Embryonic facial prominence (tissue), 1 donor: Measurements from ENCODE around the gene GPC3.
"Not testable (repeated sequence)": the region's sequence is repeated elsewhere in the genome, so short reads cannot be mapped to it uniquely, and the experiment has no call there.

Experiments used
- DNase-seq: peaks from one replicate; pipeline ENCODE4 v3.0.0-alpha.2; 2016; ENCODE audit errors: extremely low spot score

The GPC3 gene

DNA sequence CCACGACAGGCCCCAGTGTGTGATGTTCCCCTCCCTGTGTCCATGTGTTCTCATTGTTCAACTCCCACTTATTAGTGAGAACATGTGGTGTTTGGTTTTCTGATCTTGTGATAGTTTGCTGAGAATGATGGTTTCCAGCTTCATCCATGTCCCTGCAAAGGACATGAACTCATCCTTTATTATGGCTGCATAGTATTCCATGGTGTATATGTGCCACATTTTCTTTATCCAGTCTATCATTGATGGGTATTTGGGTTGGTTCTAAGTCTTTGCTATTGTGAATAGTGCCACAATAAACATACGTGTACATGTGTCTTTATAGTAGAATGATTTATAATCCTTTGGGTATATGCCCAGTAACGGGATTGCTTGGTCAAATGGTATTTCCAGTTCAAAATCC is 97.3 kb downstream of the GPC3 start:
- not testable (repeated sequence) for DNase-seq

DNA sequence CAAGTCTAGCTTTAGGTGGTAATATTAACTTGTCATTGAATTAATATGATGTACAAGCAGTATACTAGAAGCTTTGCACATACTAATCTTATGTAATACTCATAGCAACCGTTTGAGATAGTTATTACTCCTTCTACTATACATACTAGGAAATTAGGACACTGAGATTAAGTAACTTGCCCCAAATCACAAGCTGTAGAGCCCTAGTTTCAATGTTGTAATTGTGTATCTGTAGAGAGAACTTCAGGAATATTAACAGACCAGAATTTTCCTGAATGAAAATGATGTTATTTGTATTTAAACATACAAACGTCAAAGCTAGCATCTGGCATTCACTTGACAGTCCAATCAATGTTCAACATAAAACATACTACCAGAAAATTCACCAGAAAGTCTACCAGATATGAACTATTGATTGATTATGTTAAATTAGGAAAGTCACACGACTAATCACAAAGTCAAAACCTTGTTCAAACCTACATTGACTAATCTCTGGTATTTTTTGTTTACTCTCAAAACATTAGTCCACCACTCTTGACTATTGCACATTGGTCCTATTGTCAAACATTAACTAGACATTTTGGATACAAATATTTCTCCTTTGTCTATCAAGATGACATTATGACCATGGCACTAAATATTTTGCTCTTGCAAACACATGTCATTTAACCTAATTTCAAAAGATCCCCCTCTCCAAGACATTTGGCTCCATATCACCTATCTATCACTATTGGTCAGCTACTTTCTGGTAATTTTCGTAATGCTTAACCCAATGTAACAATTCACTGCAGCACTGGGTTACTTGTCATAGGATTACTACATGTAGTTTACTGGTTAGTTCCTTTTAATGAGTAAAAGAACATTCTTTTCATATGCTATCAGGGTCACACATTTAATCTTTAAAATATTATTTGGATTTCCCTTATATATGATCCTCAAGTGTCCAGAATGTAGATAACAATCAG is 100.7 kb downstream of the GPC3 start:
- DNase-seq = no peak

DNA sequence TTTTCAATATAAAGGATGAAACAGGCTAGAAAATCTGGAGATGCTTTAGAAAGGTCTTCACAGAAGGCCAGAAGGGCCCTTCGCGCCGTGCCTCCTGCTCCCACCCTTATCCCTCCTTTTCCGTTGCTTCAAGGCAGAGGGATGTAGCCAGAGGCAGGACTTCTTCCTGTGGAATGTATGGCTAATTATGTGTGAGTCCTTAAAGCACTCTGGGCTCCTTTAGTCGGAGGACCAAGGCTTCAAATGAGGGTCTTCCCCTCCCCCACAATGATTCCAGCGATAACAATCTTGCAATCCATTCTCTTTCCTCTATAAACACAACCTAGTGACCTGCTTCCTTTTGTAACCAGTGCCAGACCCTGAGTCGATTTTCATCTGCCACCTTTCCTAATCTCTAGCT is 103.5 kb downstream of the GPC3 start:
- no peak for DNase-seq

DNA sequence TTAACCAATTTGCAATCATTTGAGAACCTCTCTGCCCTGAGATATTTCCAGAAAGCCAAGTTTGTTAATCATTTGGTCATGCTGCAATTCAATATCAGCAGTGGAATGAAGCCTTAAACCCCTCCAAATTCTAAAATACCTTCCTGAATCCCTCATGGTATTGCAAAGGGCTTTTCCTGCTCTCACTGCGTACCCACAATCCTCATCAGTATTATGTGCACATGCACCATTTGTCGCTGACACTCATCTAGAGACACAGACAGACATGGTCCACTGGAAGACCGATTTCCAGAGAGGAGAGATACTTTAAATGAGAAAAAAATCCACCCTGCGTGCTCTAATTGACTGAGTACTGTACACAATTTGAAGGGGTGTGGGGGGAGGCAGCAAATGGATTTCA is 104.4 kb downstream of the GPC3 start:
- no peak for DNase-seq

DNA sequence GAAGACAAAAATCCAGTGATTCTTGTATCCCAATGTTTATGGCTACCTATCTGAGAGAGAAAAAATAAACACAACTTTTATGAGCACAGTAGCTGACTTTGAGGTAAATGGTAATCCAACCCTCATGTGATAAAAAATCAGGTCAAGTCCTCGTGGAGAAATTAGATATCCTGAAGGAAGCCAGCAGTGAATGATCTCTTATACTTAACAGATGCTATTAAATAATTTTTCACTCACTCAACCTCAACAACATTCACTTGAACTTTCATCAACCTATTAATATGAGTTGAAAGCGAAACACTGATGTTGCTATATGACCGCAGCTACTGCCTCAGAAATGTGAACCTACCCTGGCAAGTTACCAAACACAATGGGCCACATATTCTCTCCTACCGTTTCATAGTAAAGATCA is 105.4 kb downstream of the GPC3 start:
- DNase-seq = no peak

DNA sequence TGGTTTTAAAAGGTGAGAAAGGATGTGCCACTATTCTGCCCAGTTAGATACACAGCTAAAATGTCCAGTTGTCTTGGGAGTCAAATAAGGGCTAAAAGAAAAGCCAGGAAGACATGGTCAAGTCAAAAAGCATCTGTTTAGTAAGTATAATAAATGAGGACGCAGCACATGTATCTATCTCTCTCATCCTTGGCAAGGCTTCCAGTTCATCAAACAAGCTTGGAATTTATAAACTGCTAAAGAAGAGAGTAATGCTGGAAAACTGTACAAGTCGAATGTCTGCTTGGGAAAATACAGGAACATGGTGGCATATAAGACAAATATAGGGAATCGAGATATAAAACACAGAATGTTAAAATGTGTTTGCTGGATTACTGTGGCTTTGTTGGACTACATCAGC is 106.7 kb downstream of the GPC3 start:
- no peak for DNase-seq

DNA sequence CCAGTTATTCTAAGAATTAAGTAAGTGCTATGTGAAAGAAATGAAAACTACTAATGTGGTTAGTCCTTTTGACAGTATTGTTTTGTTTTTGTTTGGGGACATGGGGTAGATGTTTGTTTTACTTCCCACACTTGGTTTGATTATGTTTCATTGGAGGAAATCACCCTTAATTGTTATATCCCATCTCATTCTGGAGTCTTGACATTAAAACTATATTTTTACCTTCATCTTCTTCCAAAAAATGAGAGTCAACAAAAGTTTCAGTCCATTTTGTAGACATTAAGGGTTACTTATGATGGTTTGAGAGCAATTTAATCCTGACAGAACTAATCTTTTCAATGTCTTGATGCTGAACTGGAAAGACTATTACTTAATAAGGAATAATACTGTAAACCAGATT is 108.7 kb downstream of the GPC3 start:
- no peak for DNase-seq

DNA sequence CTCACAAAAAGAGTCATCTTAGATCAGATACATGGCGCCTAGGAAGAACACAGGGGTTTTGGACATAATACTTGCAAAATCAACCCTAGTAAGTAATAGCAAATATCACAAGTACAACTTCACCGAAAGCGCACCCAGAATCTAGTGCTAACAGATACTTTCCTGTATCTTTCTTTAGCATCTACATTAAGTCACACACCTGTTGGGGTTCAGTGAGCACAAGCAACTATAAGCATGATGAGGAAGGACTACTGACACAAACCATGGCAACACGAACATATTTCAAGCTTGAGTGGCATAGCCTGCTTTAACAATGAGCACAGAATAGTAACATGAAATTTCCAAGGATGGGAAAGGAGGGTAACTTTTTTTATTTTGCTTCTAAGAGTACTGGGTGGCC is 116.1 kb downstream of the GPC3 start:
- DNase-seq = no peak

DNA sequence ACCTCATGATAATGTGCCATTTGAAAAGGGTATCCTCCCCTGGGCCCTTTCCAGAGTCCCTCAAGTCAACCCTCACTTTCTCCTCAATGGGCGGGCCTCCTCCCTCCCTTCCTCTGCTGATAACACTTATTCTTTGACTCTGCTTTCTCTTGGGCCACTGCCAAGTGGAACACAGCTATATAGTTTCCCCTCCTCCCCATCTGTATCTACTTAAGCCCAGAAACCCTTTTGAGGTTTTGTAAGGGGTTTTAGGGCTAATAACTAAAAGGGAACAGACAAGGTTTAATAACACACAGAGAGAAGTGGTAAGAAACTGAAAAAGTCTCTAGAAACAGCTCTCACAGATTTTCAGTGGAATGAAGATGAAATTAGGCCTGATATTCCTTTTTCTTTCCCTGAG is 116.7 kb downstream of the GPC3 start:
- no peak for DNase-seq

DNA sequence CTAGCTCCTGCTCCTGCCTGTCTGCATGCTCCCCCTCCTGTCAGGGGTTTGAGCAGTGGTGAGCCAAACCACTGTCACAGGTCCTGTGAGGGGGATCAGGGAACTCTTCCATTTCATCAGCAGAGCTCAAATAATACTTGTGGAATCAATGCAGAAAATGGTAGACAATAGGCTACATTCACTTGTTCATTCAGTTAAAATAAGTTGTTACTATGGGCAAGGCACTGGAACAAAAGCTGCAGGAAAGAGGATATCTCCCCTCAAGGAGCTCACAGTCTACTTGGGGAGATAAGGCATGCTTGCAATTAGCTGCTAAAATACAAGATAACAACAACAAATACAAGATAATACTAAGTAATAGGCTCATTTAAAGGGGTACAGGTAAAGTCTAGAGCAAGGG is 117.1 kb downstream of the GPC3 start:
- no peak for DNase-seq

DNA sequence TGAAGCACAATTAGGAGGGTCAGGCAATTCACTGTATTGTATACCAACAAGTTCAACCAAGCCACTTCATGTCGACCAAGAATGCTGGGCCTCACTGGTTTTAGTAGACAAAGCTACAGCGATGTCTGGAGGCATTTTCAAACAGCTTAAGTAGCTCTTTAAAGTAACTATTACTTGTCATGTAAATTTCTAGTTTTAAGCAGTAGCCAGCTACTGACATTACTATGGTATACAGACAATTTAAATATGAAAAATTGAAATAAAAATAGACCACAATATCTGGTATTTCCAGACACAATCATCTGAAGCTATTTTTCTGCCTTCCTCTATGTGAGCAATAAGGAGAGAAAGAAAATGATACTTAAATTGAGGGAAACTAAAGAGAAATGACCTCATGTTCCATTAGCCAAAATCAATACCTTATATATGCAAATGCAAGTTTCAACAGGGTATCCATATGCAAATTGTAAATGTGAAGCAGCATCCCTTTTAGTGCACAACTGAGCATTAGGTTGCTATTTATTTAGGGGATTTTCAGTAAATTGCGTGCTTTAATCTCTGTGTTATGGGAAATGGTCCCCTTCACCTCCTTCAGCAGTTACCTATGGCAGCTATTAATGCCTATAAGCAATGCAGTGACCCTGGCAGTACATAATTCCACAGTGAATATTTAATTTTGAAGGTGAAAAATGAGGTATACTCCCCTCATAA is 119.5 kb downstream of the GPC3 start:
- DNase-seq = no peak

DNA sequence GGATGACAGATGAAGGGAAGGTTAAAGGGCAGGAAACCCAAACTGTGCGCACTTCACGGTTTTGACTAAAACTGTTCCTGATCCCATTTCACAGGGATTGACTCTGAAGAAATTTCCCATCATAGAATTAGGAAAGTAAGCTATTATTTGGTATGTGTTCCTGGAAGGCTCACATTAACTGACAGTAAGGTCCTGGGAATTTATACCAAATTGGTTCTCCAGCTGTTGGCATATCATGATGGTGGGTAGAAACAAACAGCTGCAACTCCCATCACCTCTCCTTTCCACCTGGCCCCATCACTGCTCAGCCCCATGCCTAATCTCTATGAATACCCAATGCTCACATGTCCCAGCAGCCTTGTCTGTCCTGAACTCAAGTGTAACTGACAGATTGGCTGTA is 121.2 kb downstream of the GPC3 start:
- DNase-seq = no peak

DNA sequence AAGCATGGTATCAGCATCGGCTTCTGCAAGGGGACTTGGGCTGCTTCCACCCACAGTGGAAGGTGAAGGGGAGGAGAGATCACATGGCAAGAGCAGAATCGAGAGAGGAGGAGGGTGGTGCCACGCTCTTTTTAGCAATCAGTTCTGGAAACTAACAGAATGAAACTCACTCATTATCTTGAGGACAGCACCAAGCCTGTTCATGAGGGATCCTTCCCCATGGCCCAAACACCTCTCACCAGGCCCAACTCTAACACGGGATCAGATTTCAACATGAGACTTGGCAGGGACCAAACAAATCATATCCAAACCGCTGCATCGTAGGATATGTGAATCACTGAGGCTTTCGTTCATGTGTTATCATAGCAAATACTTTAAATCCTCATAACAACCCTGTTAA is 125.5 kb downstream of the GPC3 start:
- no peak for DNase-seq

DNA sequence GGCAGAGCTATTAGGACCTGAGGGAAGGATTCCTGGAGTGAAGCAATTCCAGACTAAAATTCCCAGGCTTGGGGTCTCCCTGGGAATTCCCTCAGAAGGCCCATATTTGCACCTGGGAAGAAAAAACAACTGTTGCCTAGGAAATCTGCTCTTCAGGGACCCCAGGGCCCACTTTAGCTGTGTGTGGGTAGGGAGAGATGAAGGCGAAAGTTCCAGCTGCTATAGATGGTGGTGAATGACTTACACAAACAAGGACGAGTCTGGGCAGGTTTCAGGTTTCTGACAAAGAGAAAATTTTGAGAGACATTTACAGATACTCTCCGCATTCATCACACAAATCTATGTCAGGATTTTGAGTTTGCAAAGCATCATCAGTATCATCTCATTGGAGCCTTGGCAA is 126.1 kb downstream of the GPC3 start:
- no peak for DNase-seq

DNA sequence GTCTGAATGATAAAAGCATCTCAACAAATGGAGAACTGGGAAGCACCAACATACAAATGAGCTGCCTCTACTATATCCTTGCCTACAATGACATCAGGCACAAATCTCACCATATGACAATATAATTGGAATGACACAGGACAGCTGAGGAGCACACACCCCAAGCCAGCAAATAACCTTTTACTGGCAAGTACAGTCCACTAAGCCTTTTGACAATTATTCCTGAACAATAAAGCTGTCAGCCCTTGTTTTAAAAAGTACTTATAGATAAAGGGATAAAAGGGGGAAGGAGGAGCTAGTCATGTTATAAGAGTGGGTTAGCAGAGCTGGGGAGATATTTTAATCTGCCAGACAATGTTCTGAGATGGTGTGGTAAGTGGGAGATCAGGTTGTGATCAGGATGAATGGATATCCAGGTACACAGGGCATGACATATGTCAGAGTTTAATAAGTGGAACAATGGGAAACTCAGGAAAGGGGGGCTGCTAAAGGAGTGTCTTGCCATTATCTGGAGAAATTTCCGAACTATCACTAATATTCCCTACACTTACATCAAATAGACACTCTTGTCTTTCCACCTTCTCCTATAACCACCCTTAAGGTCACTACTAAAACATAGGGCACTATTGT is 127.6 kb downstream of the GPC3 start:
- no peak for DNase-seq

DNA sequence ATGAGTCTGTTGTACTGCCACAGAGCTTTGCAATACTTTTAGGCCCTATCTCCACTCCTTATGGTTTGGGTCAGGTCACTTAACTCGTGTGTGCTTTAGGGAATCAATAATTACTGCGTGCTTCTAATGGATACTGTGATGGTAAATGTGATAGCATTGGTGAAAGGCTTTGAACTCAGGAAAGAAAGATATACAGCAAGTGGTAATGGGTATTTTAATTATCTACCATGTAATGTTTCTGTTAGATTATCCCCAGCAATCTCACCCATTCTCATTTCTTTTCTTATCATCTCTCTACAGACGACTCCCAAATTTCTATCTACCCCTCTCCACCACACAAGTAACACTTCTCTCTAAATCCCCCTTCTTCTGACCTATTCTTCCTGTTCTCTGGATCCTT is 128.6 kb downstream of the GPC3 start:
- DNase-seq = no peak

DNA sequence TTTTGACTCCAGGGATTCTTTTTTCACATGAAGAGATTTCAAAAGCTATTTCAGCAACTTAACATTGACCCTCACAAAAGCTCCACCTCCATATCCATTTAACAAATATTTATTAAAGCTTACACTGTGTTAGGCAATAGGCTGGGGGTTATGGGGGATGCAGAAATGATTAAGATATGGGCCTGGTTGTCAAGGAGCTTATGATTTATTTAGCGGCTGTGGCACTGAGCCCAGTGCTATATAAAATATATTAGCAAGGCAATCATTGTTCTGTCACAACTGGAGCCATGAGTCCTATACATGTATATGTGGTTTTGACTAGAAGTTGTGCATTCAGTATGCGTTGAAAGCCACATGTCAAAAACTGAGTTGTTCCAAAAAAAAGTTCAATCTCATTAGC is 131.1 kb downstream of the GPC3 start:
- no peak for DNase-seq

DNA sequence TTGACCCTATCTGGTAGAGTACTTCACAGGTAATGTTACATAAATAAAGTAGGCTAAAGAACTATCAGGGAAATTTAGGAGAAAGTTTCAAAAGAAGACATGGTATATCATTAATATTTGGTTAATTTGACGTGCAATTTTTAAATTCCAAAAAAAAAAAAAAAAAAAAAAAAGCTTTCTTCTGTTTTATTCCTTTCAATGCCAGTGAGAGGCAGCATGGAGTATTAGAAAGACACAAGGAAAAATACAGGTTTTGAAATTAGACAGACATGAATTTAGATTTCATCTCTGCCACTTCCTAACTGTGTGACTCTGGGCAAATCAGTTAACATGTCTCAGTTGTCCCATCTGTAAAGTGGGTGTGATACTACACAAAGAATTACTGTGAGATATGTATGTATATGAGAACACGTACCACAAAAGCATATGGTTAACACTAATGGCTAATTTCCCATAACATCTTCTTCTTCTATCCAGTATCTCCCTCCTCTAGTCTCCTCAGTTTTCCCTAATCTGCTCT is 132.5 kb downstream of the GPC3 start:
- DNase-seq = no peak

DNA sequence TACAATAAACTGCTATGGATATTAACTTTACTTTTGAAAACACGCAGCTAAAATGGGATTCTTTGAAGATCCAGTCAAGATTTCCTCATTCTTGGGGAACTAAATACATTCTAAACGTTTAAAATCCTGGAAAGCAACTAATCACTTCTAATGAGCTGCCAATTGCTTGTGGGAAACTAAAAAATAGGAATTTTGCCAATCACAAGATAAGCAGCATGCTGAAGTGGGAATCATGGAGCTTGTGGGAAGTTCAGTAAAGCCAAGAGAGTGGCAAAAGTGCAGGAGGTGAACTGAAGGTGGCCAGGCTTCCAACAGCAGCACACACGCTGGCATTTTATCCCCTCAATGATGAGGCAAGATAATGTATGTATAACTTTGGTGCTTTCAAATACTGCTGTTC is 133.0 kb downstream of the GPC3 start:
- no peak for DNase-seq

DNA sequence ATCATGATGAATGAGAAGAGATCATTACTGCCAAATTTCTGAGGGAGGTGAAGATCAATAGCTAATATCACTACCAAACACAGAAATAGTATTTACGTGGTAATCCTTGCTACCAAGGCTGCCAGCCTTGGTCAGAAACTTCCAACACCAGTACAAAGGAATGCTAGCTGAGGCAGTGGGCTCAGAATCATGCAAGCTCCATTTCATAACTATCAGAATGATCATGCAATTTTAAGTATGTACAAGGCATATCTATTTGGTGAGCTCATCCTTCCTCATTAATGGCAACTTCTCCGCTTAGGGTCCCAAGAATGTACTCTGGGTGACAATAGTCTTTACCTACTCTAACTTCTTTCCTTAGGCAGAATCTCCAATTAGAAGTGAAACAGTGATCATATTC is 135.0 kb downstream of the GPC3 start:
- no peak for DNase-seq

DNA sequence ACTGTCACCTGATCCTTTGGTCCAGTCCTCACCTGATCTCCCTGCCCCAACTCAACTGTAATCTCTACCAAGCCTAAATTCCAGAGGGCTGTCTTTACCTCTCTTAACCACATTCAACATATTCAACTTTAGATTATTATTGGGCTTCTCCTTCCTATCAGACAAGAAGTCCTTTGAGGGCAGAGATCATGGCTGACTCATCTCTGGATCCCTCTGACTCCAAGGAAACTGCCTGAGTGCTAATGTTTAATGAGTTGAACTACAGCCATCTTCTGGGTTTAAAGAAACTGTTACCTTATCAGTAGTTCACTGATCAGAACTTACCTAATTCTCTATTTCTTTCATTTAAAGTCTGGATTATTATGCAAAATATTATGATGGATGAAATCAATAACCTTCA is 135.7 kb downstream of the GPC3 start:
- DNase-seq = no peak

DNA sequence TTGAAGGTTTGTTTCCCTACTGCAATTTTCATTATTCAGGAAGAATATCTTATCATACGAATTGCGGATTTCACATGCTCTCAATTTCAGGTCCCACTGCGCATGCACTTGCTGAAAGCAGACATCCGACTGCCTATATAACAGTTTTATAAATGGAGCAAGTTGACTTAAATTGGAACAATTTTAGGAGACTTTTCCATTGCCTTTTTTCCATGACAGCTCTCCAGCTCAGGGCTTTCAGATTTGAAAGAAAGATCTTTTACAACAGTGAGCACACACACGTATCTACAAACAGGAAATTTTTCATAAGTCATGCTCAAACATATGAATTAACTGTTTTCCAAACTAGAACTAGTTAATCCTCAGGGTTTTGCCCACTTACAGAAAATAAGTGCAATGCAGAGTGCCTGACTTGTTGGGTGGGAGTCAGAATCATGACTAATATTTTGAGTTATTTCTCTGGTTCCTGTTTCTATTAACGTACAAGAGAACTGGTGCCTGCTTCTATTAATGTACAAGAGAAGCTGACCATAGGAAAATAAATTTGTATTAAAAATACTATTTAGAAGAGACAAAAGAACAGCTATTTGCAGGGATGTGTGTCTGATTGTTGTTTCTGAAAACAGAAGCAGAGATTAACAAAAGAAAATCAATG is 137.9 kb downstream of the GPC3 start:
- no peak for DNase-seq
